ENCODE measurements around the gene CIT. TPM values are rescaled to one million over a fixed set of nuclear protein-coding genes. Genes with fewer than 3 reads are reported as not detected.
A peak's percentile ranks its signal among the peaks of the same experiment; 100 is the strongest.

CIT gene
- total RNA-seq, 2 experiments from 2014 or later, result 82.9 to 124 TPM

- no peaks in the 10 kb centered on the region for H3K4me1 Mint-ChIP-seq
- peaks cover 57% of the 10 kb centered on the region for H3K36me3 Mint-ChIP-seq
These were observed 59.4 kb downstream of the CIT start for GRCh38 chr12:119817546-119818343.

GRCh38 chr12:119809023-119809422, 68.1 kb downstream of the CIT start:
- Mint-ChIP-seq H3K4me3 (no peak overlapping the region), H3K27ac (no peak overlapping the region), H3K36me3 (peaks cover 54% of the 10 kb centered on the region), H3K27me3 (no peaks in the 10 kb centered on the region), H3K9me3 (ENCODE audit: low read depth) (peaks cover 4% of the 10 kb centered on the region), H3K4me1 (peaks cover 19% of the 10 kb centered on the region)
- ATAC-seq (peak; percentile 47), DNase-seq (no peak)
- CTCF ChIA-PET, result no interaction called here

More at GRCh38 chr12:119817546-119818343, 59.4 kb downstream of the CIT start:
- no peaks in the 10 kb centered on the region for H3K9me3 Mint-ChIP-seq (ENCODE audit: low read depth)
- H3K27me3 Mint-ChIP-seq, result no peaks in the 10 kb centered on the region
- H3K4me3 Mint-ChIP-seq, result no peak overlapping the region
- CTCF ChIA-PET, result no interaction called here
- no peak for DNase-seq
- H3K27ac Mint-ChIP-seq, result no peak overlapping the region
- ATAC-seq, result no peak

GRCh38 chr12:119808441-119808840, 68.7 kb downstream of the CIT start:
- Mint-ChIP-seq H3K4me3 (no peak overlapping the region), H3K9me3 (ENCODE audit: low read depth) (peaks cover 4% of the 10 kb centered on the region), H3K4me1 (peaks cover 19% of the 10 kb centered on the region), H3K27me3 (no peaks in the 10 kb centered on the region), H3K36me3 (peaks cover 49% of the 10 kb centered on the region), H3K27ac (no peak overlapping the region)
- no peak for ATAC-seq
- no peak for DNase-seq
- CTCF ChIA-PET, result no interaction called here

DNA sequence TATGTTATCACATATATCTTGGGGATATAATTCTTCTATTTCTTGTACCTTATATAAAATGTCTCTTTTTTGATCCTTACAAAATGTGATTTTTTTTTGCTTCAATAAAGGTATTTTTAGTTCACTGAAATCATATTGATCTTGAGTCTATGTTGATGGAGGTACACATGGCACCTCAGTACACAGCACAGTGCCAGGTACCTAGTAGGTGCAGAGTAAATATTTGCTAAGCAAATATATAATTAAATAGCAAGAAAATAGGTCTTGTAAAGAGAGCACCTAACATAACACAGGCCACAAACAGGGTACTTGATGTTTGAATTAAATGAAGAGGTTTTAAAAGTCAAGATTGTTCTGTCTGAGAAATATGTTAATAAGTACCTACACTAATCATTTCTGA, 69.7 kb downstream of the CIT start:
- Mint-ChIP-seq H3K9me3 (ENCODE audit: low read depth) (peaks cover 4% of the 10 kb centered on the region), H3K27me3 (no peaks in the 10 kb centered on the region), H3K4me1 (peaks cover 19% of the 10 kb centered on the region), H3K36me3 (peaks cover 43% of the 10 kb centered on the region), H3K4me3 (no peak overlapping the region), H3K27ac (no peak overlapping the region)
- ATAC-seq, result no peak
- no peak for DNase-seq
- CTCF ChIA-PET, result no interaction called here

GRCh38 chr12:119804011-119804641, 73.0 kb downstream of the CIT start:
- peaks cover 39% of the 10 kb centered on the region for H3K36me3 Mint-ChIP-seq
- peaks cover 6% of the 10 kb centered on the region for H3K4me1 Mint-ChIP-seq
- H3K9me3 Mint-ChIP-seq (ENCODE audit: low read depth), result peaks cover 4% of the 10 kb centered on the region
- no peak overlapping the region for H3K27ac Mint-ChIP-seq
- CTCF ChIA-PET, result no interaction called here
- DNase-seq (no peak), ATAC-seq (no peak)
- no peak overlapping the region for H3K4me3 Mint-ChIP-seq
- H3K27me3 Mint-ChIP-seq, result no peaks in the 10 kb centered on the region

GRCh38 chr12:119803381-119803791, 73.7 kb downstream of the CIT start:
- H3K4me1 Mint-ChIP-seq, result no peaks in the 10 kb centered on the region
- no peaks in the 10 kb centered on the region for H3K27me3 Mint-ChIP-seq
- ATAC-seq (no peak), DNase-seq (no peak)
- H3K27ac Mint-ChIP-seq, result no peak overlapping the region
- H3K36me3 Mint-ChIP-seq, result peaks cover 33% of the 10 kb centered on the region
- H3K4me3 Mint-ChIP-seq, result no peak overlapping the region
- CTCF ChIA-PET, result interaction anchor here (1.3 kb wide), 1 partner anchor 28 kb away, joined by 3 read pairs; no protein-coding TSS in a partner anchor
- peaks cover 4% of the 10 kb centered on the region for H3K9me3 Mint-ChIP-seq (ENCODE audit: low read depth)

DNA sequence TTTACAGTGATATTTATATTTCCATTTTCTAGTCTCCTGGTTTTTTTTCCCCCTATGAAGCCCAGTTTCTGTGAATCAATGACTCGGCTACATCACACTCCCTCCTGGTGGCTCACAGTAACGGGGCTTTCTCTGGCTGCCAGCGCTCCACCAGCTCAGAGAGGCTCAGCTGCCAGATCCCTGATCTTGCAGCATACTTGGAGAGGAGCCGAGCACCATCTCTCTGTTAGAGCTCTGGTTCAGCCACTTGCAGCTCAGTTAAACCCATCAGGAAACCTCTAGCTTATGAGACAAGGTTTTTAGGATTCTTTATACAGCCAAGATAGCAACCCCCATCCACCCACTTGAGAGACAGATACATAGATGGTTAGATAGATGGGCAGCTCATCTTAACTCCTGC, 74.6 kb downstream of the CIT start:
- CTCF ChIA-PET, result interaction anchor here (1.3 kb wide), 1 partner anchor 27 kb away, joined by 3 read pairs; no protein-coding TSS in a partner anchor
- DNase-seq, result no peak
- no peak overlapping the region for H3K4me3 Mint-ChIP-seq
- peaks cover 4% of the 10 kb centered on the region for H3K9me3 Mint-ChIP-seq (ENCODE audit: low read depth)
- no peak overlapping the region for H3K27ac Mint-ChIP-seq
- H3K4me1 Mint-ChIP-seq, result no peaks in the 10 kb centered on the region
- peaks cover 28% of the 10 kb centered on the region for H3K36me3 Mint-ChIP-seq
- no peak for ATAC-seq
- H3K27me3 Mint-ChIP-seq, result no peaks in the 10 kb centered on the region

- Mint-ChIP-seq H3K36me3 (peaks cover 32% of the 10 kb centered on the region), H3K27me3 (no peaks in the 10 kb centered on the region), H3K9me3 (ENCODE audit: low read depth) (no peaks in the 10 kb centered on the region)
These were observed 80.0 kb downstream of the CIT start for GRCh38 chr12:119797090-119797489.

DNA sequence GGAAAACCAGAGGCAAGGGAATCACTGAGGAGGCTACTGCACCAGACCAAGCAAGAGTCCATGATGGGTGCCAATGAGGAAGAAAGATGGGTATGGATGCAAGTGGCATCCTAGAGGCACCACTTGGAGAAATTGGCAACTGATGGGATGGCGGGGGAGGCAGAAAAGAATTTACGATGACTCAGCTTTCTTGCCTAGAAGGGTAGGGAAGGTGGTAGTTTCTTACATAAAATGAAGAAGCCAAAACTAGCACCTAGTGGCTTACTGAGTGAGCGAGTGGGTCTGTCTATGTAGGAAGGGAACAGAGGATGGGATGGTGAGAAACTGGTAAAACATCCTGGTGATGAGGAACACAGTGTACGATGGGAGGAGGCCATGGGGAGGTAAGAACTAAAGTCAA, 80.8 kb downstream of the CIT start:
- Mint-ChIP-seq H3K9me3 (ENCODE audit: low read depth) (no peaks in the 10 kb centered on the region), H3K27ac (no peak overlapping the region), H3K36me3 (peaks cover 33% of the 10 kb centered on the region), H3K4me3 (no peak overlapping the region), H3K27me3 (no peaks in the 10 kb centered on the region), H3K4me1 (no peaks in the 10 kb centered on the region)
- CTCF ChIA-PET, result no interaction called here
- DNase-seq (no peak), ATAC-seq (no peak)

More at GRCh38 chr12:119797090-119797489, 80.0 kb downstream of the CIT start:
- H3K4me3 Mint-ChIP-seq, result no peak overlapping the region
- H3K4me1 Mint-ChIP-seq, result no peaks in the 10 kb centered on the region
- DNase-seq (no peak), ATAC-seq (no peak)
- no peak overlapping the region for H3K27ac Mint-ChIP-seq
- CTCF ChIA-PET, result no interaction called here

DNA sequence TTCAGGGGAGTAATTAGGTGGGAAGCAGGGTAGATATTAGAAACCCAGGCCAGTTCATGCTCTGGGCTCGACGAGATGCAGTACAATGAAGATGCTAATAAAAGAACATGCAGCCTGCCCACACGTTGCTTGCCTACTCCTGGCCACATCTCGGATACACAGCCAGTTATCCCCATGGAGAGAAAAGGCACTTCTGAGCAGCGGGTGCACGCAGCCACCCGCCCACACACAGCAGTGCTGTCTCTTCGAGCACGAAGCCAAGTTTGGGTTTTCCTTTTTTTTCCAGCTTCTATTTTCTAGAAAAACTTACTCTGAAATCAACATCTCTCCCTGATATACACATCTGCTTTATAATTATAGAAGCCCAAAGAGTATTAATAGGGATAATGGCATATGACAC, 85.7 kb downstream of the CIT start:
- no peak for ATAC-seq
- no peak overlapping the region for H3K4me3 Mint-ChIP-seq
- no peak overlapping the region for H3K27ac Mint-ChIP-seq
- no peaks in the 10 kb centered on the region for H3K27me3 Mint-ChIP-seq
- peaks cover 30% of the 10 kb centered on the region for H3K36me3 Mint-ChIP-seq
- CTCF ChIA-PET, result no interaction called here
- H3K4me1 Mint-ChIP-seq, result peaks cover 1% of the 10 kb centered on the region
- DNase-seq, result no peak
- H3K9me3 Mint-ChIP-seq (ENCODE audit: low read depth), result peaks cover 2% of the 10 kb centered on the region

DNA sequence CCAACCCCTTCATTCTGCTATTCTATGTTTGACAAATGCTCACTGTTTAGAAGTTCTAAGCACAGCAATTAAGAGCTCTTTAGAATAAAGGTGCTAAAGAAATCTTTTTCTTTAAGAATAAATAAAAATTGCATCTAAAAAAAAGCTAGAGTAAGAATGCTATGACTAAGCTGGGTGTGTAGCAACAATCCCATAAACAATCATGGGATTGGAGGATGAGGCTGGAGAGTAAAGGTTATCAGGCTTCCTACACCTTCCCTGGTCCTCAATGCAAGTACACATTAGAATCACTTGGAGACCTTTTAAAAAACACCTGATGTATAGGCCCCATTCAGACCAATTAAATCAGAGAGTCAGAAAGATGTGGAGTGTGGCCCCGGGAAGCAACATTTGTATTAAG, 88.3 kb downstream of the CIT start:
- Mint-ChIP-seq H3K27ac (no peak overlapping the region), H3K4me1 (peaks cover 5% of the 10 kb centered on the region), H3K9me3 (ENCODE audit: low read depth) (peaks cover 2% of the 10 kb centered on the region), H3K36me3 (peaks cover 34% of the 10 kb centered on the region), H3K4me3 (no peak overlapping the region), H3K27me3 (no peaks in the 10 kb centered on the region)
- CTCF ChIA-PET, result no interaction called here
- DNase-seq (no peak), ATAC-seq (no peak)

GRCh38 chr12:119786539-119786938, 90.6 kb downstream of the CIT start:
- peaks cover 2% of the 10 kb centered on the region for H3K9me3 Mint-ChIP-seq (ENCODE audit: low read depth)
- CTCF ChIA-PET, result no interaction called here
- peaks cover 7% of the 10 kb centered on the region for H3K4me1 Mint-ChIP-seq
- no peak overlapping the region for H3K4me3 Mint-ChIP-seq
- no peaks in the 10 kb centered on the region for H3K27me3 Mint-ChIP-seq
- peaks cover 34% of the 10 kb centered on the region for H3K36me3 Mint-ChIP-seq
- ATAC-seq (no peak), DNase-seq (no peak)
- no peak overlapping the region for H3K27ac Mint-ChIP-seq

DNA sequence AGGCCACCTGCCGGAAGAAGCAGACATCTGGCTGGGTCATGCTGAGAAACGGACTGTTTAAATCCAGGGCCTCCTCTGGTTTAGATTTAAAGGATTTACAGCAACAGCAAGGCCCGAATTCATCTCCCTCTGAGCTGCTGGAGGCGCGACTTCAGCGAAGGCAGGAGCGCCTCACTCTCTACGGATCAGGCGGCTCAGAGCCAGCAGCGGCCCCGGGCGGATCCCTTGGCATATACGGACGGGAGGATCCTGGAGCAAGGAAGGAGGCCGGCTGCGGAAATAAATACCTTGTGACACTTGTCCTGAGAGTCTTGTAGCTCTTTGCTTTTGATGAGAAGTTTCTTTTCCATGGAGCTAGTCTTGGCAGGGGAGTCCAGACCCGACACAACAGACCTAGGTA, 92.4 kb downstream of the CIT start:
- Mint-ChIP-seq H3K9me3 (ENCODE audit: low read depth) (peaks cover 2% of the 10 kb centered on the region), H3K36me3 (peaks cover 36% of the 10 kb centered on the region), H3K4me3 (no peak overlapping the region), H3K27me3 (no peaks in the 10 kb centered on the region), H3K27ac (no peak overlapping the region), H3K4me1 (peaks cover 7% of the 10 kb centered on the region)
- DNase-seq (no peak), ATAC-seq (no peak)
- CTCF ChIA-PET, result no interaction called here

DNA sequence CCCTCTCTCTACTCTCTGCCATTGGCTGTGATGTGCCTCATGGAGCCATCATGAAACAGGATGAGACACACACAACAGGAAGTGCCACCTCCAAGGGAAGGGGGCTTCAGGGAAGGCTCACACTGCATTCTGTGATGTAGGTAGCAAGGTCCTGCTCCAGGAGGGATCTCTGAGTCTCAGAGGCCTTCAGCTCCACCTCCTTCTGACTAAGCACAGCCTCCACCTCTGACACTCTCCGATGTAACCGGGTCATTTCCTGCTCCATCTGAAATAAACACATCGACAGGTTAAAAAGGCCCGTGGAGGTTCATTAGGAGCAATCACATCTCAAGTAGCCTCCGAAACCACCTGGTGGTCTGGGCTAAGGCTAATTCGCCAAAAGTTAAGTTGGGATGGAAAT, 93.3 kb downstream of the CIT start:
- ATAC-seq (no peak), DNase-seq (no peak)
- Mint-ChIP-seq H3K36me3 (peaks cover 38% of the 10 kb centered on the region), H3K27ac (no peak overlapping the region), H3K4me3 (no peak overlapping the region), H3K4me1 (peaks cover 6% of the 10 kb centered on the region), H3K9me3 (ENCODE audit: low read depth) (peaks cover 2% of the 10 kb centered on the region), H3K27me3 (no peaks in the 10 kb centered on the region)
- CTCF ChIA-PET, result no interaction called here
